Skin epidermis (tissue), 12 donors: Measurements from ENCODE around the gene TXLNG.

Experiments
- H3K27ac ChIP-seq, 21 experiments: fragments of 200-600 bp; sonication (generic) in 11 of 21; one replicate each; pipeline ENCODE4 v1.5.0; 2020; ENCODE audit warnings: mild to moderate bottlenecking in 3 of 21, inconsistent platforms in 2 of 21, moderate library complexity in 2 of 21
- H3K4me3 ChIP-seq, 7 experiments: fragments of 200-600 bp; sonication (generic) in 2 of 7; one replicate each; pipeline ENCODE4 v1.5.0; 2020; ENCODE audit warnings: inconsistent platforms in 2 of 7, mild to moderate bottlenecking in 2 of 7, moderate library complexity in 1 of 7

The TXLNG gene

GRCh38 chrX:16869393-16870094 is 83.3 kb downstream of the TXLNG start:
- H3K27ac ChIP-seq, result peak overlapping the region in 20 of 21 experiments; percentile 62 to 87 (median 82)
- peak overlapping the region; percentile 49 to 70 (median 60) for H3K4me3 ChIP-seq

- peak within 1 kb of the TSS; percentile 49 to 70 (median 60) for H3K4me3 ChIP-seq
- peak within 1 kb of the TSS; percentile 67 to 98 (median 86) for H3K27ac ChIP-seq
These were observed 84.0 kb downstream of the TXLNG start, which contains the start of gene RBBP7 for GRCh38 chrX:16870095-16870861. Gene RBBP7 (minus strand): TSS chrX:16870362. CDS start chrX:16870053, 309 bp downstream.

GRCh38 chrX:16870862-16871815 is 84.9 kb downstream of the TXLNG start:
- Histone ChIP-seq H3K4me3 (peak overlapping the region; percentile 41 to 63 (median 46)), H3K27ac (peak overlapping the region; percentile 22 to 98 (median 86))

GRCh38 chrX:16873106-16873505 is 86.8 kb downstream of the TXLNG start:
- Histone ChIP-seq H3K4me3 (no peak overlapping the region), H3K27ac (no peak overlapping the region)

GRCh38 chrX:16874458-16875095 is 88.3 kb downstream of the TXLNG start:
- H3K27ac ChIP-seq, result no peak overlapping the region

GRCh38 chrX:16876696-16877095 is 90.4 kb downstream of the TXLNG start:
- H3K27ac ChIP-seq, result no peak overlapping the region
- H3K4me3 ChIP-seq, result no peak overlapping the region

More at GRCh38 chrX:16874458-16875095, 88.3 kb downstream of the TXLNG start:
- H3K4me3 ChIP-seq, result no peak overlapping the region

GRCh38 chrX:16882169-16882568 is 95.9 kb downstream of the TXLNG start:
- Histone ChIP-seq H3K4me3 (peak overlapping the region in 6 of 7 experiments; percentile 20 to 45 (median 33)), H3K27ac (peak overlapping the region in 2 of 21 experiments; percentile 59 to 61)

- peak overlapping the region; percentile 13 to 45 (median 31) for H3K4me3 ChIP-seq
- H3K27ac ChIP-seq, result peak overlapping the region in 12 of 21 experiments; percentile 14 to 71 (median 44)
These were observed 96.6 kb downstream of the TXLNG start for GRCh38 chrX:16882702-16883486.

GRCh38 chrX:16883487-16883804 is 97.2 kb downstream of the TXLNG start:
- no peak overlapping the region for H3K4me3 ChIP-seq
- no peak overlapping the region for H3K27ac ChIP-seq

GRCh38 chrX:16885628-16886027 is 99.4 kb downstream of the TXLNG start:
- Histone ChIP-seq H3K4me3 (no peak overlapping the region), H3K27ac (no peak overlapping the region)

- Histone ChIP-seq H3K27ac (no peak overlapping the region), H3K4me3 (no peak overlapping the region)
These were observed 106.5 kb downstream of the TXLNG start for GRCh38 chrX:16892504-16893362.
